ENCODE results near the gene INSYN1.

INSYN1 gene

GRCh38 chr15:73773428-73773827 is 20.3 kb upstream of the INSYN1 start:
- DNase-seq (ENCODE audit: low spot score), result no peak

- DNase-seq (ENCODE audit: low spot score), result no peak
Observed at GRCh38 chr15:73771385-73772045, 18.4 kb upstream of the INSYN1 start.

- no peak for DNase-seq (ENCODE audit: low spot score)
Observed at GRCh38 chr15:73770050-73770449, 16.9 kb upstream of the INSYN1 start.

GRCh38 chr15:73767806-73768501 is 14.8 kb upstream of the INSYN1 start:
- DNase-seq (ENCODE audit: low spot score), result no peak

- DNase-seq (ENCODE audit: low spot score), result no peak
Observed at GRCh38 chr15:73766598-73766997, 13.4 kb upstream of the INSYN1 start.

GRCh38 chr15:73765778-73766177 is 12.6 kb upstream of the INSYN1 start:
- no peak for DNase-seq (ENCODE audit: low spot score)

- no peak for DNase-seq (ENCODE audit: low spot score)
Observed at GRCh38 chr15:73763931-73764330, 10.8 kb upstream of the INSYN1 start.

- DNase-seq (ENCODE audit: low spot score), result no peak
Observed at GRCh38 chr15:73760330-73761329, 7.5 kb upstream of the INSYN1 start.

- no peak for DNase-seq (ENCODE audit: low spot score)
Observed at GRCh38 chr15:73758461-73758860, 5.3 kb upstream of the INSYN1 start.

GRCh38 chr15:73757571-73757970 is 4.4 kb upstream of the INSYN1 start:
- DNase-seq (ENCODE audit: low spot score), result no peak

- DNase-seq (ENCODE audit: low spot score), result no peak
Observed at GRCh38 chr15:73756947-73757513, 3.9 kb upstream of the INSYN1 start.

GRCh38 chr15:73756390-73756789 is 3.2 kb upstream of the INSYN1 start:
- DNase-seq (ENCODE audit: low spot score), result no peak

GRCh38 chr15:73755946-73756345 is 2.8 kb upstream of the INSYN1 start:
- DNase-seq (ENCODE audit: low spot score), result no peak

GRCh38 chr15:73755481-73755880 is 2.3 kb upstream of the INSYN1 start:
- no peak for DNase-seq (ENCODE audit: low spot score)

GRCh38 chr15:73754461-73754860 is 1.3 kb upstream of the INSYN1 start:
- DNase-seq (ENCODE audit: low spot score), result no peak

GRCh38 chr15:73752806-73753193 is 351 bp downstream of the INSYN1 start:
- DNase-seq (ENCODE audit: low spot score), result no peak

- no peak for DNase-seq (ENCODE audit: low spot score)
Observed at GRCh38 chr15:73751899-73752805, 999 bp downstream of the INSYN1 start.

- DNase-seq (ENCODE audit: low spot score), result no peak
Observed at GRCh38 chr15:73751511-73751898, 1.6 kb downstream of the INSYN1 start.

GRCh38 chr15:73750951-73751350 is 2.2 kb downstream of the INSYN1 start:
- no peak for DNase-seq (ENCODE audit: low spot score)

GRCh38 chr15:73750438-73750837 is 2.7 kb downstream of the INSYN1 start:
- no peak for DNase-seq (ENCODE audit: low spot score)

GRCh38 chr15:73749971-73750370 is 3.2 kb downstream of the INSYN1 start:
- no peak for DNase-seq (ENCODE audit: low spot score)
